ENCODE results near the gene DSEL.

DNA sequence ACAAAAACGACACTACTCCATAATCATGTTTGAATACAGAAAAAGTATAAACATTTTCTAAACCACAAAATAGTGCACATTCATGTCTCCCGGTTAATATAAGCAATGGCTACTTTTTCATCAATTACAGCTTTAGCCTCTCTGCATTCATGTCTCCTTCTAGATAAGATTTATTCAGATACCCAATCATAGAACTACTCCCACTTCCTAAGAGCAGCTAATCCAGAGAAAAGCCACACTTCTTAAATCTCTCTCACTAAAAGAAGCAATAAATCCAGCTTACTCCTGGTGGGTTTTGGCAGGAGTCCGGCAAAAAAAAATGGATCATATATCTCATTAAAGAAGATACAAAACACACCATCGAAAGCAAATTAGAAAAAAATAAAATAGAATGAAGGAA lies 20.1 kb downstream of the DSEL start:
- no peak for TF ChIP-seq EZH2 (IDR thresholded peaks at IDR 0.05; ENCODE audit: borderline replicate concordance, insufficient read depth, low read depth, low read length, poor library complexity, severe bottlenecking)
- TF ChIP-seq, protein P1, sequence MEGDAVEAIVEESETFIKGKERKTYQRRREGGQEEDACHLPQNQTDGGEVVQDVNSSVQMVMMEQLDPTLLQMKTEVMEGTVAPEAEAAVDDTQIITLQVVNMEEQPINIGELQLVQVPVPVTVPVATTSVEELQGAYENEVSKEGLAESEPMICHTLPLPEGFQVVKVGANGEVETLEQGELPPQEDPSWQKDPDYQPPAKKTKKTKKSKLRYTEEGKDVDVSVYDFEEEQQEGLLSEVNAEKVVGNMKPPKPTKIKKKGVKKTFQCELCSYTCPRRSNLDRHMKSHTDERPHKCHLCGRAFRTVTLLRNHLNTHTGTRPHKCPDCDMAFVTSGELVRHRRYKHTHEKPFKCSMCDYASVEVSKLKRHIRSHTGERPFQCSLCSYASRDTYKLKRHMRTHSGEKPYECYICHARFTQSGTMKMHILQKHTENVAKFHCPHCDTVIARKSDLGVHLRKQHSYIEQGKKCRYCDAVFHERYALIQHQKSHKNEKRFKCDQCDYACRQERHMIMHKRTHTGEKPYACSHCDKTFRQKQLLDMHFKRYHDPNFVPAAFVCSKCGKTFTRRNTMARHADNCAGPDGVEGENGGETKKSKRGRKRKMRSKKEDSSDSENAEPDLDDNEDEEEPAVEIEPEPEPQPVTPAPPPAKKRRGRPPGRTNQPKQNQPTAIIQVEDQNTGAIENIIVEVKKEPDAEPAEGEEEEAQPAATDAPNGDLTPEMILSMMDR (IDR thresholded peaks at IDR 0.05) = no peak
